ENCODE data around the gene TMEM44. TPM values are rescaled to one million over a fixed set of nuclear protein-coding genes. Genes with fewer than 3 reads are reported as not detected.

The TMEM44 gene
- total RNA-seq, 2 donors from 2014 or later = 40.1 to 43.2 TPM

DNA sequence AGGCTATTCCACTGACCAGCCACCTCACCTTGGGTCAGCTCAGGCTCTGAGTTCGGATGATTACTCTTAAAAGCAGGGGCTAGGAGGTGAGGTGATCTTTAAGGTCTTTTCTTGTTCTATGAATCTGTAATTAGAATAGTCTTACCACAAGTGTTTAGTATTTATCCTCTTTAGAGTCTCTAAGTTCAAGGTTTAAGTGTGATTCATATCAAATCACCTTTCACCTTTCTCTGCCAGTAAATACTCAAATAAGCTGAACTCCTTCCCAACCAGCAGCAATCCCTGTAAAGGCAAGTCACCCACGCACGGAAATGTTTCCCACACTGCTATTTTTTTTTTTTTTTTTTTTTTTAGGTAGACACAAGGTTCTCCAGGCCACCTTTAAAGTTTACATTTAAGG, 14.5 kb upstream of the TMEM44 start:
- Histone ChIP-seq H3K36me3 (peaks cover 9% of the 10 kb centered on the region), H3K9ac (ENCODE audit: low read depth in 2 of 2, low read length in 2 of 2) (no peak overlapping the region), H3K27ac (no peak overlapping the region), H3K4me3 (no peak overlapping the region), H3K4me1 (no peaks in the 10 kb centered on the region), H3K27me3 (no peaks in the 10 kb centered on the region), H3K9me3 (no peaks in the 10 kb centered on the region)
- intact Hi-C loops (cut with DNase I) = no loop called here
- TF ChIP-seq, protein P1, sequence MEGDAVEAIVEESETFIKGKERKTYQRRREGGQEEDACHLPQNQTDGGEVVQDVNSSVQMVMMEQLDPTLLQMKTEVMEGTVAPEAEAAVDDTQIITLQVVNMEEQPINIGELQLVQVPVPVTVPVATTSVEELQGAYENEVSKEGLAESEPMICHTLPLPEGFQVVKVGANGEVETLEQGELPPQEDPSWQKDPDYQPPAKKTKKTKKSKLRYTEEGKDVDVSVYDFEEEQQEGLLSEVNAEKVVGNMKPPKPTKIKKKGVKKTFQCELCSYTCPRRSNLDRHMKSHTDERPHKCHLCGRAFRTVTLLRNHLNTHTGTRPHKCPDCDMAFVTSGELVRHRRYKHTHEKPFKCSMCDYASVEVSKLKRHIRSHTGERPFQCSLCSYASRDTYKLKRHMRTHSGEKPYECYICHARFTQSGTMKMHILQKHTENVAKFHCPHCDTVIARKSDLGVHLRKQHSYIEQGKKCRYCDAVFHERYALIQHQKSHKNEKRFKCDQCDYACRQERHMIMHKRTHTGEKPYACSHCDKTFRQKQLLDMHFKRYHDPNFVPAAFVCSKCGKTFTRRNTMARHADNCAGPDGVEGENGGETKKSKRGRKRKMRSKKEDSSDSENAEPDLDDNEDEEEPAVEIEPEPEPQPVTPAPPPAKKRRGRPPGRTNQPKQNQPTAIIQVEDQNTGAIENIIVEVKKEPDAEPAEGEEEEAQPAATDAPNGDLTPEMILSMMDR (IDR thresholded peaks at IDR 0.05) = no peak
- DNase-seq = no peak

DNA sequence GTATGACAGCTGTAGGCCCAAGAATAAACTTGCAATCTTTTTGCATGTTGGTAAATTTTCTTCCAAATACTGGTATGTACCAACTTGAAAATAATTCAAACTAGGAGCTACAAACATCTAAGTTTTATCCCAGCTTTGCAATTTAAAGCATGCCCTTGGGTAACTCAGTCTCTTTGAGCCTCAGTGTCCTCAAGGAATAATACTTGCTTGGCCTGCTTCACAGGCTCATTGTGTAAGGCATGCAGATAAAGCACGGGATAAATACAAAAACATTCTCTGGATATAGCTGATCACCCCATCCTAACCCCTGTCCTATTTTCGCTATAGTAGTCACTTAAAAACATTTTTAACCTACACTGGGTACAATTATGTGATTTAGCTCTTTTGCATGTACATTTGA, 9.6 kb upstream of the TMEM44 start:
- TF ChIP-seq, protein P1 (IDR thresholded peaks at IDR 0.05) = no peak
- no peaks in the 10 kb centered on the region for H3K4me1 ChIP-seq
- no peak overlapping the region for H3K27ac ChIP-seq
- intact Hi-C loops (cut with DNase I) = no loop called here
- no peak overlapping the region for H3K4me3 ChIP-seq
- H3K36me3 ChIP-seq = peaks cover 9% of the 10 kb centered on the region
- no peak for DNase-seq
- H3K27me3 ChIP-seq = no peaks in the 10 kb centered on the region
- H3K9ac ChIP-seq (ENCODE audit: low read depth in 2 of 2, low read length in 2 of 2) = no peak overlapping the region
- no peaks in the 10 kb centered on the region for H3K9me3 ChIP-seq

DNA sequence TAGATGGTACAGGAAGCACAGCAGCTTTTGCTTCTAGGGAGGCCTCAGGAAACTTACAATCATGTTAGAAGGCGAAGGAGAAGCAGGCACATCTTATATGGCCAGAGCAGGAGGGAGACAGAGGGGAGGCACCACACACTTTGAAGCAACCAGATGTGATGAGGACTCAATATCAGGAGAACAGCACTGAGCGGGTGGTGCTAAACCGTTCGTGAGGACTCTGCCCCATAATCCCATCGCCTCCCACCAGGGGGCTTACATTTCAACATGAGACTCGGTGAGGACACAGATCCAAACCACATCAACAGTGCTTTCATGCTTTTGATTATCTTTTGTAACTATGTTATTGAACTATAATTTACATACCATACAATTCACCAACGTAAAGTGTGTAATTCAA, 7.6 kb upstream of the TMEM44 start:
- TF ChIP-seq, protein P1 (IDR thresholded peaks at IDR 0.05) = no peak
- Histone ChIP-seq H3K36me3 (peaks cover 9% of the 10 kb centered on the region), H3K27me3 (no peaks in the 10 kb centered on the region), H3K4me1 (no peaks in the 10 kb centered on the region), H3K9ac (ENCODE audit: low read depth in 2 of 2, low read length in 2 of 2) (no peak overlapping the region), H3K27ac (no peak overlapping the region), H3K4me3 (no peak overlapping the region), H3K9me3 (no peaks in the 10 kb centered on the region)
- no peak for DNase-seq
- intact Hi-C loops (cut with DNase I) = no loop called here

DNA sequence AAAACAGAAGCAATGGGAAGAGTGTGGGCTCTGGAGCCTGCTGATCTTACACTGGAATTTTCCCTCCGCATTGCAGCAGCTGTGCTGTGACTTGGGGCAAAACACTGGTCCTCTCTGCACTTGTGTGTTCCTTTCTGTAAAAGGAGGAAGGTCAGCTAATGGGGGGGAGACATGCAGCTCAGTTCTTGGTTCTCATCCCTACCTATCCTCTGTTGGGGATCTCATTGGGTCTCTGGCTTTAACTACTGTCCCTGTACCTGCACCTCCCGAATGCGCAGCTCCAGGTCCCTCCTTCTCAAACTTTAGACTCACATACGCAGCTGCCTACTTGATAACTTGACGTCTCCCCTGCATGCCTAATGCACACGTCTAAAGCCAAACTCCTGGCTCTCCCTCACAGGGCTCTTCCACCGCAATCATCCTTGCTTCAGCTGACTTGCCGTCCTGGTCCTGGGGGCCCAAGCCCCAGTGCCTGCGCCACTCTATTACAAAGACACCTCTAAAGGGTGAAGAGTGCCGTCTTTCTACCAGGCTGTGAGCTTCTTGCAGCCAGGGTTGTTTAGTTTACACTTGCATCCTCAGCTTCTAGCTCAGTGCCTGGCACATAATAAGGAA, 5.9 kb upstream of the TMEM44 start:
- intact Hi-C loops (cut with DNase I) = no loop called here
- no peaks in the 10 kb centered on the region for H3K9me3 ChIP-seq
- H3K4me3 ChIP-seq = no peak overlapping the region
- H3K36me3 ChIP-seq = peaks cover 9% of the 10 kb centered on the region
- H3K27me3 ChIP-seq = no peaks in the 10 kb centered on the region
- H3K27ac ChIP-seq = no peak overlapping the region
- TF ChIP-seq, protein P1 (IDR thresholded peaks at IDR 0.05) = no peak
- H3K9ac ChIP-seq (ENCODE audit: low read depth in 2 of 2, low read length in 2 of 2) = no peak overlapping the region
- no peaks in the 10 kb centered on the region for H3K4me1 ChIP-seq
- DNase-seq = no peak

DNA sequence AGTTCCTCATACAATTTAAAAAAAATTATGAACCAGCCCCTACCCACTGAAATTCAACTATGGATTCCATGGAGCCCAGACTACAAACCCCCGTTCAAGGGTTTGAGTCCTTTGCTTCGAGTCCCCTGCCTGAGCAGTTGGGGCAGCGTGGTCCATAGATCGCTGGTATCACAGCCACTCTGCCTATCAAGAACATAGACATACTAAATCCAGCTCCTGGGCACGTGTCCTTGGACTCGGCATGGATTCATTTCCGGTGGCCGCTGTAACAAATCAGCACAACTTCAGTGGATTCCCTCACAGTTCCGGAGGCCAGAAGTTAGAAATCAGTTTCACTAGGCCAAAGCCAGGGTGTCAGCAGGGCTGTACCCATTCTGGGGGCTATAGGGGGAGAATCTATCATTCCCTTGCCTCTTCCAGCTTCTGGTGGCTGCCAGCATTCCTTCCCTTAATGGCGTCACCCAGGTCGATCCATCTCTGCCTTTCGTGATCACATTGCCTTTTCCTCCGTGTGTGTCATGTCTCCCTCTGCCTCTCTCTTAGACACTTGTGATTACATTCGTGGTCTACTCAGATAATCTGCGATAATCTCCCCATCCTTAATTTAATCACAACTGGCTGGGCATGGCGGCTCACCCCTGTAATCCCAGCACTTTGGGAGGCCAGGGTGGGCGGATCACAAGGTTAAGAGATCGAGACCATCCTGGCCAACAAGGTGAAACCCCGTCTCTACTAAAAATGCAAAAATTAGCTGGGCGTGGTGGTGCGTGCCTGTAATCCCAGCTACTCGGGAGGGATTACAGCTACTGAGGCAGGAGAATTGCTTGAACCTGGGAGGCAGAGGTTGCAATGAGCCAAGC, 4.6 kb upstream of the TMEM44 start:
- Histone ChIP-seq H3K4me3 (no peak overlapping the region), H3K36me3 (peaks cover under 1% of the 10 kb centered on the region), H3K27ac (no peak overlapping the region), H3K4me1 (no peaks in the 10 kb centered on the region), H3K27me3 (no peaks in the 10 kb centered on the region), H3K9me3 (no peaks in the 10 kb centered on the region), H3K9ac (ENCODE audit: low read depth in 2 of 2, low read length in 2 of 2) (no peak overlapping the region)
- TF ChIP-seq, protein P1 (IDR thresholded peaks at IDR 0.05) = no peak
- intact Hi-C loops (cut with DNase I) = no loop called here
- no peak for DNase-seq
